ENCODE results near the gene ST3GAL4.

- TF ChIP-seq EP300 (IDR thresholded peaks at IDR 0.05; ENCODE audit: borderline replicate concordance) (no peak), TCF12 (IDR thresholded peaks at IDR 0.05; ENCODE audit: low read depth) (no peak), REST (IDR thresholded peaks at IDR 0.05; ENCODE audit: low read depth) (no peak), YY1 (IDR thresholded peaks at IDR 0.05; ENCODE audit: low read depth) (no peak), MAX (IDR thresholded peaks at IDR 0.05) (no peak), NFIC (IDR thresholded peaks at IDR 0.05) (no peak), EGR1 (IDR thresholded peaks at IDR 0.05) (no peak)
Observed at GRCh38 chr11:126413843-126414405, 58.4 kb downstream of the ST3GAL4 start.

All from Ishikawa (cell line).